ENCODE measurements around the gene LMNB1.
"Not testable (repeated sequence)": the region's sequence is repeated elsewhere in the genome, so short reads cannot be mapped to it uniquely, and the experiment has no call there.

The LMNB1 gene

DNA sequence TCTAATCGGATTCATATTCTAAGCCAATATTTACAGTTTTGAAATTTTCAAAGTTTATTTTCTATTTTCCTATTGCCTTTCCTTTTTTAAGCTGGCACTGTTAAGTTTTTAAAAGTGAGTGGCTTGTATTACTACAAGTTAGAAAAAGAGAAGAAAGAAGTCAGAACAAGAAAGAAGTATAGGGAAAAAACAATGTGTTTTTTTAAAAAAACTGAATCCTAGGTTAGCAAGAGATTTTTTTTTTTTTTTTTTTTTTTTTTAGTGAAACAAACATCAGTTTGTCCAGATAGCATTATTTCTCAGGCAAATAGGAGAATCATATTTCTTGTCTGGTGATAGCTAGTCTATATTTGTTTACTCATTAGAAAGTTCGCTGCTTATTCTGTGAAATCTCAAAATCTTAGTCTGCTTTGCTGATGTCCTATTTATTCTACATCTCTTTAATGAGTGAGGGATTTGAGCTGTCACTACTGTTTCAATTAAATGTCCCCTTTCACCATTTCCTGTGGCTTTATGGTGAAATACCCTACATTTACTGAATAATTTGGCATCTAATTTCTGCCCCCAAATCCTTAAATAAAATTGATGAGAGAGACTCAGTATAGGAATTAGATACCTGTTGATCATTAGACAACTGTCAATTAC is 19.1 kb upstream of the LMNB1 start:
- peak overlapping the region; percentile 60 for H3K9ac ChIP-seq (ENCODE audit: low read depth, low read length, poor library complexity, severe bottlenecking)
- H4K20me1 ChIP-seq (ENCODE audit: insufficient read depth, low read length, poor library complexity, severe bottlenecking), result no peaks in the 10 kb centered on the region
- H3K4me1 ChIP-seq (ENCODE audit: insufficient read depth, low read length, poor library complexity, severe bottlenecking), result peaks cover 27% of the 10 kb centered on the region
- no peaks in the 10 kb centered on the region for H3K79me2 ChIP-seq (ENCODE audit: insufficient read depth, low read length)
- H3K36me3 ChIP-seq (ENCODE audit: insufficient read depth, low read length), result no peaks in the 10 kb centered on the region
- H2AFZ ChIP-seq (ENCODE audit: low read length), result peak overlapping the region; percentile 32; the same call in 1 of the 2 replicates
- H3F3A ChIP-seq (ENCODE audit: low read depth), result peaks cover 5% of the 10 kb centered on the region; the same call in 1 of the 2 replicates
- H3K4me2 ChIP-seq (ENCODE audit: low read depth, low read length, poor library complexity, severe bottlenecking), result peak overlapping the region; percentile 74
- H3K9me2 ChIP-seq (replicated peaks; ENCODE audit: low read depth, low read length), result no peaks in the 10 kb centered on the region
- no peaks in the 10 kb centered on the region for H3K27me3 ChIP-seq (ENCODE audit: insufficient read depth, low read length, poor library complexity, severe bottlenecking)
- no peaks in the 10 kb centered on the region for H3K9me3 ChIP-seq (ENCODE audit: insufficient read depth, low read depth, low read length)
- peak overlapping the region; percentile 65 for H3K4me3 ChIP-seq (ENCODE audit: low read length, poor library complexity, severe bottlenecking)
- no peak for TF ChIP-seq EZH2phosphoT487 (IDR thresholded peaks at IDR 0.05; ENCODE audit: borderline replicate concordance)
- TF ChIP-seq, protein P1, sequence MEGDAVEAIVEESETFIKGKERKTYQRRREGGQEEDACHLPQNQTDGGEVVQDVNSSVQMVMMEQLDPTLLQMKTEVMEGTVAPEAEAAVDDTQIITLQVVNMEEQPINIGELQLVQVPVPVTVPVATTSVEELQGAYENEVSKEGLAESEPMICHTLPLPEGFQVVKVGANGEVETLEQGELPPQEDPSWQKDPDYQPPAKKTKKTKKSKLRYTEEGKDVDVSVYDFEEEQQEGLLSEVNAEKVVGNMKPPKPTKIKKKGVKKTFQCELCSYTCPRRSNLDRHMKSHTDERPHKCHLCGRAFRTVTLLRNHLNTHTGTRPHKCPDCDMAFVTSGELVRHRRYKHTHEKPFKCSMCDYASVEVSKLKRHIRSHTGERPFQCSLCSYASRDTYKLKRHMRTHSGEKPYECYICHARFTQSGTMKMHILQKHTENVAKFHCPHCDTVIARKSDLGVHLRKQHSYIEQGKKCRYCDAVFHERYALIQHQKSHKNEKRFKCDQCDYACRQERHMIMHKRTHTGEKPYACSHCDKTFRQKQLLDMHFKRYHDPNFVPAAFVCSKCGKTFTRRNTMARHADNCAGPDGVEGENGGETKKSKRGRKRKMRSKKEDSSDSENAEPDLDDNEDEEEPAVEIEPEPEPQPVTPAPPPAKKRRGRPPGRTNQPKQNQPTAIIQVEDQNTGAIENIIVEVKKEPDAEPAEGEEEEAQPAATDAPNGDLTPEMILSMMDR (conservative IDR thresholded peaks at IDR 0.05; ENCODE audit: low read length), result no peak

DNA sequence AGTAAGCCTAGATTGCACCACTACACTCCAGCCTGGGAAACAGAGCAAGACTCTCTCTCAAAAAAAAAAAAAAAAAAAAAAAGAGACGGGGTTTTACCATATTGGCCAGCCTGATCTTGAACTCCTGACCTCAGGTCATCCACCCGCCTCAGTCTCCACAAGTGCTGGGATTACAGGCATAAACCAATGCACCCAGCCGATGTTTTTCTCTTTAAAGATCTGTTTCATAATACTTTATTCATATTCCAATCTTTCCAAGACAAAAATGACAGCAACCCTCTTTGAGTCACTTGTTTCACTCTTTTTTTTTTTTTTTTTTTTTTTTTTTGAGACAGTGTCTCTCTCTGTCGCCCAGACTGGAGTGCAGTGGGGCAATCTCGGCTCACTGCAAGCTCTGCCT is 13.6 kb upstream of the LMNB1 start:
- Histone ChIP-seq H3K4me3 (ENCODE audit: low read length, poor library complexity, severe bottlenecking) (no peak overlapping the region), H3F3A (ENCODE audit: low read depth) (no peaks in the 10 kb centered on the region), H3K27me3 (ENCODE audit: insufficient read depth, low read length, poor library complexity, severe bottlenecking) (no peaks in the 10 kb centered on the region), H4K20me1 (ENCODE audit: insufficient read depth, low read length, poor library complexity, severe bottlenecking) (no peaks in the 10 kb centered on the region), H3K4me2 (ENCODE audit: low read depth, low read length, poor library complexity, severe bottlenecking) (no peak overlapping the region), H3K9me2 (replicated peaks; ENCODE audit: low read depth, low read length) (no peaks in the 10 kb centered on the region), H3K36me3 (ENCODE audit: insufficient read depth, low read length) (no peaks in the 10 kb centered on the region), H3K4me1 (ENCODE audit: insufficient read depth, low read length, poor library complexity, severe bottlenecking) (peaks cover 8% of the 10 kb centered on the region), H3K9ac (ENCODE audit: low read depth, low read length, poor library complexity, severe bottlenecking) (no peak overlapping the region), H2AFZ (ENCODE audit: low read length) (no peak overlapping the region), H3K79me2 (ENCODE audit: insufficient read depth, low read length) (no peaks in the 10 kb centered on the region), H3K9me3 (ENCODE audit: insufficient read depth, low read depth, low read length) (no peaks in the 10 kb centered on the region)
- no peak for TF ChIP-seq EZH2phosphoT487 (IDR thresholded peaks at IDR 0.05; ENCODE audit: borderline replicate concordance)
- TF ChIP-seq, protein P1 (conservative IDR thresholded peaks at IDR 0.05; ENCODE audit: low read length), result no peak

DNA sequence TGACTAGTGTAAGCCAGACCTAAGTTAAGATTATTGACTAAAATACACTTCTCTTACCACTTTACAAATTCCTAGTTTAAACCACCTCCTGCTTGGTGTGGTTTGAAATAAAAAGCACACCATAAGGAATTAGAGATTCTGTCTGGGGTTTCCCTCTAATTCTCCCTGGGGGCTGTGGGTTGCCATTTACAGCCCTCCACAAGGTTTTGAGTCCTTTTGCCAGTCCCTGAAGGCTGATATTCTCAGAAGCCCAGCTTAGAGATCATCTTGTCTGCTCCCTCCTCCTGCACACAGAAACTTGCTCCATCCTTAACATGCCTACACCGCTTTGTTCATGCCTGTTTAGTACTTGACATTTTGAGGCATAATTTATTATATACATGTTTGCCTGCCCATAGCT is 7.2 kb upstream of the LMNB1 start:
- H3K36me3 ChIP-seq (ENCODE audit: insufficient read depth, low read length), result no peaks in the 10 kb centered on the region
- no peaks in the 10 kb centered on the region for H3F3A ChIP-seq (ENCODE audit: low read depth)
- no peak overlapping the region for H3K4me3 ChIP-seq (ENCODE audit: low read length, poor library complexity, severe bottlenecking)

DNA sequence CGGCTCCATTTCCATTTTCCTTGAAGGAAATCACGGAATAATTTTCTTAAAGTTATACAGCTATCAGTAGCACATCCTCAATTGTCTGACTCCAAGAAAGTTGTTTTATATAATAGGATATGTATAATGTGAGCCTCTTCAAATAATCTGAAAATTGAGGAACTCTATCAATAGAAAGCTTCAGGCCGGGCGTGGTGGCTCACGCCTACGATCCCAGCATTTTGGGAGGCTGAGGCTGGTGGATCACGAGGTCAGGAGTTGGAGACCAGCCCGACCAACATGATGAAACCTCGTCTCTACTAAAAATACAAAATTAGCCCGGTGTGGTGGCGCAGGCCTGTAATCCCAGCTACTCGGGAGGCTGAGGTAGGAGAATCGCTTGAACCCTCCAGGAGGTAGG is 3.4 kb upstream of the LMNB1 start:
- not testable (repeated sequence) for H3K27me3 ChIP-seq (ENCODE audit: insufficient read depth, low read length, poor library complexity, severe bottlenecking); H3K9ac ChIP-seq (ENCODE audit: low read depth, low read length, poor library complexity, severe bottlenecking); H3K4me3 ChIP-seq (ENCODE audit: low read length, poor library complexity, severe bottlenecking); H3K9me3 ChIP-seq (ENCODE audit: insufficient read depth, low read depth, low read length); H3K9me2 ChIP-seq (replicated peaks; ENCODE audit: low read depth, low read length); H3K4me1 ChIP-seq (ENCODE audit: insufficient read depth, low read length, poor library complexity, severe bottlenecking); H3F3A ChIP-seq (ENCODE audit: low read depth); H4K20me1 ChIP-seq (ENCODE audit: insufficient read depth, low read length, poor library complexity, severe bottlenecking); H3K36me3 ChIP-seq (ENCODE audit: insufficient read depth, low read length); H3K4me2 ChIP-seq (ENCODE audit: low read depth, low read length, poor library complexity, severe bottlenecking); H2AFZ ChIP-seq (ENCODE audit: low read length)
- H3K79me2 ChIP-seq (ENCODE audit: insufficient read depth, low read length), result peaks cover 23% of the 10 kb centered on the region

More for the DNA sequence above, 7.2 kb upstream of the LMNB1 start:
- Histone ChIP-seq H3K9me2 (replicated peaks; ENCODE audit: low read depth, low read length) (no peaks in the 10 kb centered on the region), H4K20me1 (ENCODE audit: insufficient read depth, low read length, poor library complexity, severe bottlenecking) (no peaks in the 10 kb centered on the region), H3K27me3 (ENCODE audit: insufficient read depth, low read length, poor library complexity, severe bottlenecking) (no peaks in the 10 kb centered on the region), H2AFZ (ENCODE audit: low read length) (no peak overlapping the region), H3K9ac (ENCODE audit: low read depth, low read length, poor library complexity, severe bottlenecking) (no peak overlapping the region), H3K9me3 (ENCODE audit: insufficient read depth, low read depth, low read length) (no peaks in the 10 kb centered on the region), H3K79me2 (ENCODE audit: insufficient read depth, low read length) (no peaks in the 10 kb centered on the region), H3K4me2 (ENCODE audit: low read depth, low read length, poor library complexity, severe bottlenecking) (no peak overlapping the region), H3K4me1 (ENCODE audit: insufficient read depth, low read length, poor library complexity, severe bottlenecking) (no peaks in the 10 kb centered on the region)
- TF ChIP-seq, protein P1 (conservative IDR thresholded peaks at IDR 0.05; ENCODE audit: low read length), result no peak
- TF ChIP-seq EZH2phosphoT487 (IDR thresholded peaks at IDR 0.05; ENCODE audit: borderline replicate concordance), result no peak

DNA sequence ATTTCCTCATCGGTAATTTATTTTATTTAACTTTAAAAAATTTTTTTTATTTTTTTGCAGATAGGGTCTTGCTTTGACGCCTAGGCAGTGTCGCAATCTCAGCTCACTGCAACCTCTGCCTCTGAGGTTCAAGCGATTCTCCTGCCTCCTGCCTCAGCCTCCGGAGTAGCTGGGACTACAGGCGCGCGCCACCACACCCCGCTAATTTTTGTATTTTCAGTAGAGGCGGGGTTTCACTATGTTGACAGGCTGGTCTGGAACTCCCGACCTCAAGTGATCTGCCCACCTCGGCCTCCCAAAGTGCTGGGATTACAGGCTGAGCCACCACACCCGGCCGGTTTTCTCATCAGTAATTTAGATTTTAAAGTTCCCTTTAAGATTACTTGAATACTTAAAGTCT is 2.3 kb upstream of the LMNB1 start:
- H3K4me2 ChIP-seq (ENCODE audit: low read depth, low read length, poor library complexity, severe bottlenecking); H3F3A ChIP-seq (ENCODE audit: low read depth); H2AFZ ChIP-seq (ENCODE audit: low read length); H3K9ac ChIP-seq (ENCODE audit: low read depth, low read length, poor library complexity, severe bottlenecking); H3K36me3 ChIP-seq (ENCODE audit: insufficient read depth, low read length); H3K9me2 ChIP-seq (replicated peaks; ENCODE audit: low read depth, low read length); H3K27me3 ChIP-seq (ENCODE audit: insufficient read depth, low read length, poor library complexity, severe bottlenecking); H3K9me3 ChIP-seq (ENCODE audit: insufficient read depth, low read depth, low read length); H3K4me1 ChIP-seq (ENCODE audit: insufficient read depth, low read length, poor library complexity, severe bottlenecking); H3K4me3 ChIP-seq (ENCODE audit: low read length, poor library complexity, severe bottlenecking): not testable (repeated sequence)
- Histone ChIP-seq H3K79me2 (ENCODE audit: insufficient read depth, low read length) (peaks cover 34% of the 10 kb centered on the region), H4K20me1 (ENCODE audit: insufficient read depth, low read length, poor library complexity, severe bottlenecking) (peaks cover 12% of the 10 kb centered on the region)

Measured in Loucy (cell line).